ENCODE results near the gene RBBP6.
"Not testable (repeated sequence)": the region's sequence is repeated elsewhere in the genome, so short reads cannot be mapped to it uniquely, and the experiment has no call there.

RBBP6 gene

GRCh38 chr16:24539295-24539849 is at the start of gene RBBP6:
Gene RBBP6 (plus strand): TSS chr16:24539566. CDS start chr16:24540627, 1,061 bp downstream.
- DNase-seq: peak; percentile 93

- DNase-seq: no peak
These were observed 48.5 kb upstream of the RBBP6 start for GRCh38 chr16:24490866-24491265.

- no peak for DNase-seq
These were observed 47.6 kb upstream of the RBBP6 start for GRCh38 chr16:24491731-24492130.

GRCh38 chr16:24493821-24494220 is 45.5 kb upstream of the RBBP6 start:
- no peak for DNase-seq

- DNase-seq: not testable (repeated sequence)
These were observed 44.2 kb upstream of the RBBP6 start for GRCh38 chr16:24495207-24495606.

- no peak for DNase-seq
These were observed 41.9 kb upstream of the RBBP6 start for GRCh38 chr16:24497440-24497839.

GRCh38 chr16:24499193-24499814 is 40.1 kb upstream of the RBBP6 start:
- peak; percentile 8 for DNase-seq

GRCh38 chr16:24504472-24505345 is 34.7 kb upstream of the RBBP6 start:
- peak; percentile 29 for DNase-seq

- DNase-seq: no peak
These were observed 33.4 kb upstream of the RBBP6 start for GRCh38 chr16:24505959-24506358.

- no peak for DNase-seq
These were observed 31.3 kb upstream of the RBBP6 start for GRCh38 chr16:24507959-24508480.

GRCh38 chr16:24508614-24509013 is 30.8 kb upstream of the RBBP6 start:
- DNase-seq: no peak

- no peak for DNase-seq
These were observed 29.8 kb upstream of the RBBP6 start for GRCh38 chr16:24509536-24509935.

GRCh38 chr16:24511174-24511573 is 28.2 kb upstream of the RBBP6 start:
- DNase-seq: no peak

- DNase-seq: no peak
These were observed 27.6 kb upstream of the RBBP6 start for GRCh38 chr16:24511792-24512191.

- DNase-seq: no peak
These were observed 25.3 kb upstream of the RBBP6 start for GRCh38 chr16:24514096-24514495.

GRCh38 chr16:24515186-24515585 is 24.2 kb upstream of the RBBP6 start:
- no peak for DNase-seq

- peak; percentile 74 for DNase-seq
These were observed 22.3 kb upstream of the RBBP6 start for GRCh38 chr16:24516900-24517669.

- no peak for DNase-seq
These were observed 20.9 kb upstream of the RBBP6 start for GRCh38 chr16:24518498-24518897.

GRCh38 chr16:24520983-24521382 is 18.4 kb upstream of the RBBP6 start:
- no peak for DNase-seq

- DNase-seq: no peak
These were observed 16.6 kb upstream of the RBBP6 start for GRCh38 chr16:24522751-24523150.

- no peak for DNase-seq
These were observed 15.8 kb upstream of the RBBP6 start for GRCh38 chr16:24523569-24523968.

- DNase-seq: no peak
These were observed 14.3 kb upstream of the RBBP6 start for GRCh38 chr16:24524855-24525677.
